ENCODE results near the gene PRUNE1.

PRUNE1 gene

GRCh38 chr1:150972417-150972940, 35.8 kb upstream of the PRUNE1 start:
- Histone ChIP-seq H3F3A (ENCODE audit: insufficient read depth, low read length) (peaks cover 14% of the 10 kb centered on the region; the same call in 1 of the 2 replicates), H3K4me1 (ENCODE audit: low read length) (peaks cover 26% of the 10 kb centered on the region), H3K27me3 (replicated peaks; ENCODE audit: insufficient read depth, low read length) (no peaks in the 10 kb centered on the region), H2AFZ (ENCODE audit: low read length) (no peak overlapping the region), H3K27ac (ENCODE audit: low read length) (no peak overlapping the region), H3K79me2 (ENCODE audit: low read length) (peaks cover 65% of the 10 kb centered on the region), H4K20me1 (ENCODE audit: insufficient read depth, low read length) (0 out of 2 replicates have a peak, but pooled peaks cover 6% of the 10 kb centered on the region), H3K9ac (ENCODE audit: low read length) (peak overlapping the region; percentile 86; the same call in 1 of the 2 replicates), H3K9me3 (replicated peaks; ENCODE audit: insufficient read depth, low read length) (no peaks in the 10 kb centered on the region), H3K9me2 (replicated peaks; ENCODE audit: insufficient read depth, low read length) (no peaks in the 10 kb centered on the region), H3K4me3 (ENCODE audit: low read length) (peak overlapping the region; percentile 91; the same call in 1 of the 2 replicates), H3K4me2 (ENCODE audit: low read depth, low read length) (peak overlapping the region; percentile 86), H3K36me3 (replicated peaks; ENCODE audit: insufficient read depth, low read length) (peaks cover 6% of the 10 kb centered on the region; the same call in 1 of the 2 replicates)
- no peak for DNase-seq
- no peak for TF ChIP-seq EZH2 (optimal IDR thresholded peaks at IDR 0.05; ENCODE audit: low read depth, low read length)

GRCh38 chr1:150973258-150973835, 34.9 kb upstream of the PRUNE1 start:
- H3K79me2 ChIP-seq (ENCODE audit: low read length), result peaks cover 57% of the 10 kb centered on the region

GRCh38 chr1:150973836-150974579, 34.2 kb upstream of the PRUNE1 start:
- 0 out of 2 replicates have a peak, but pooled peaks cover 6% of the 10 kb centered on the region for H4K20me1 ChIP-seq (ENCODE audit: insufficient read depth, low read length)
- TF ChIP-seq EZH2phosphoT487 (IDR thresholded peaks at IDR 0.05; ENCODE audit: low read length), result no peak
- TF ChIP-seq CTCF (IDR thresholded peaks at IDR 0.05; ENCODE audit: low read length), result no peak
- TF ChIP-seq EZH2 (optimal IDR thresholded peaks at IDR 0.05; ENCODE audit: low read depth, low read length), result no peak
- H3K27ac ChIP-seq (ENCODE audit: low read length), result peak overlapping the region; percentile 30; the same call in 1 of the 2 replicates
- DNase-seq, result peak; percentile 47
- peaks cover 31% of the 10 kb centered on the region for H3K4me1 ChIP-seq (ENCODE audit: low read length)
- H3F3A ChIP-seq (ENCODE audit: insufficient read depth, low read length), result peaks cover 14% of the 10 kb centered on the region; the same call in 1 of the 2 replicates
- no peaks in the 10 kb centered on the region for H3K36me3 ChIP-seq (replicated peaks; ENCODE audit: insufficient read depth, low read length)
- peak overlapping the region; percentile 91 for H3K4me3 ChIP-seq (ENCODE audit: low read length)
- peak overlapping the region; percentile 86 for H3K9ac ChIP-seq (ENCODE audit: low read length)
- H3K9me3 ChIP-seq (replicated peaks; ENCODE audit: insufficient read depth, low read length), result no peaks in the 10 kb centered on the region
- H3K27me3 ChIP-seq (replicated peaks; ENCODE audit: insufficient read depth, low read length), result no peaks in the 10 kb centered on the region
- H3K4me2 ChIP-seq (ENCODE audit: low read depth, low read length), result peak overlapping the region; percentile 86
- peak overlapping the region; percentile 73 for H2AFZ ChIP-seq (ENCODE audit: low read length)
- H3K79me2 ChIP-seq (ENCODE audit: low read length), result peaks cover 50% of the 10 kb centered on the region
- H3K9me2 ChIP-seq (replicated peaks; ENCODE audit: insufficient read depth, low read length), result no peaks in the 10 kb centered on the region

More at GRCh38 chr1:150973258-150973835, 34.9 kb upstream of the PRUNE1 start:
- DNase-seq, result peak; percentile 40
- H3K27me3 ChIP-seq (replicated peaks; ENCODE audit: insufficient read depth, low read length), result no peaks in the 10 kb centered on the region
- H3K4me2 ChIP-seq (ENCODE audit: low read depth, low read length), result peak overlapping the region; percentile 86
- H4K20me1 ChIP-seq (ENCODE audit: insufficient read depth, low read length), result 0 out of 2 replicates have a peak, but pooled peaks cover 6% of the 10 kb centered on the region
- peak overlapping the region; percentile 91 for H3K4me3 ChIP-seq (ENCODE audit: low read length)
- H2AFZ ChIP-seq (ENCODE audit: low read length), result peak overlapping the region; percentile 73
- H3K9ac ChIP-seq (ENCODE audit: low read length), result peak overlapping the region; percentile 86
- peaks cover 3% of the 10 kb centered on the region; the same call in 1 of the 2 replicates for H3K36me3 ChIP-seq (replicated peaks; ENCODE audit: insufficient read depth, low read length)
- no peaks in the 10 kb centered on the region for H3K9me3 ChIP-seq (replicated peaks; ENCODE audit: insufficient read depth, low read length)
- H3F3A ChIP-seq (ENCODE audit: insufficient read depth, low read length), result peaks cover 14% of the 10 kb centered on the region; the same call in 1 of the 2 replicates
- no peak for TF ChIP-seq EZH2phosphoT487 (IDR thresholded peaks at IDR 0.05; ENCODE audit: low read length)
- no peak for TF ChIP-seq EZH2 (optimal IDR thresholded peaks at IDR 0.05; ENCODE audit: low read depth, low read length)
- TF ChIP-seq CTCF (IDR thresholded peaks at IDR 0.05; ENCODE audit: low read length), result no peak
- no peaks in the 10 kb centered on the region for H3K9me2 ChIP-seq (replicated peaks; ENCODE audit: insufficient read depth, low read length)
- H3K27ac ChIP-seq (ENCODE audit: low read length), result peak overlapping the region; percentile 30; the same call in 1 of the 2 replicates
- H3K4me1 ChIP-seq (ENCODE audit: low read length), result peaks cover 29% of the 10 kb centered on the region
